NAMALWA (cell line): ENCODE data around the gene TKTL2.
A peak's percentile ranks its signal among the peaks of the same experiment; 100 is the strongest.

ENCODE experiments used
- DNase-seq: peaks from one replicate; pipeline ENCODE4 v3.0.0-alpha.2; 2015; ENCODE audit warnings: low spot score

TKTL2 gene, protein sequence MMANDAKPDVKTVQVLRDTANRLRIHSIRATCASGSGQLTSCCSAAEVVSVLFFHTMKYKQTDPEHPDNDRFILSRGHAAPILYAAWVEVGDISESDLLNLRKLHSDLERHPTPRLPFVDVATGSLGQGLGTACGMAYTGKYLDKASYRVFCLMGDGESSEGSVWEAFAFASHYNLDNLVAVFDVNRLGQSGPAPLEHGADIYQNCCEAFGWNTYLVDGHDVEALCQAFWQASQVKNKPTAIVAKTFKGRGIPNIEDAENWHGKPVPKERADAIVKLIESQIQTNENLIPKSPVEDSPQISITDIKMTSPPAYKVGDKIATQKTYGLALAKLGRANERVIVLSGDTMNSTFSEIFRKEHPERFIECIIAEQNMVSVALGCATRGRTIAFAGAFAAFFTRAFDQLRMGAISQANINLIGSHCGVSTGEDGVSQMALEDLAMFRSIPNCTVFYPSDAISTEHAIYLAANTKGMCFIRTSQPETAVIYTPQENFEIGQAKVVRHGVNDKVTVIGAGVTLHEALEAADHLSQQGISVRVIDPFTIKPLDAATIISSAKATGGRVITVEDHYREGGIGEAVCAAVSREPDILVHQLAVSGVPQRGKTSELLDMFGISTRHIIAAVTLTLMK

DNA sequence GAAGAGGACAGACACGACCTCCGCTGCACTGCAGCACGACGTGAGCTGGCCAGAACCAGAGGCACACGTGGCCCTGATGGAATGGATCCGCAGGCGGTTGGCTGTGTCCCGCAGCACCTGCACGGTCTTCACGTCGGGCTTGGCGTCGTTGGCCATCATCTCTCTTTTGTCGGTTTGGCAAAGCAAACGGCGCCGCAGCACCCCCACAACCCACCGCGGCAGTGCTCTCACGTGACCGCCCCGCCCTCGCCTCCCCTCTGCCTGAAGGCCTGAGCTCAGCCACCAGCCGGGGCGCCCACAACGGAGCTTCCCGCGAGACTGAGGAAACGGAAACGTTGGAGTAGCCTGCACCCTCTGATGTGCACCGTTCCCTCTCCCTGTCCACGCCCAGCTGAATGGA lies at the start of gene TKTL2:
TKTL2 (minus strand) TSS at position 179 of the 400 bp plus-strand sequence; CDS start at position 159, 20 bp downstream.
- no peak for DNase-seq

DNA sequence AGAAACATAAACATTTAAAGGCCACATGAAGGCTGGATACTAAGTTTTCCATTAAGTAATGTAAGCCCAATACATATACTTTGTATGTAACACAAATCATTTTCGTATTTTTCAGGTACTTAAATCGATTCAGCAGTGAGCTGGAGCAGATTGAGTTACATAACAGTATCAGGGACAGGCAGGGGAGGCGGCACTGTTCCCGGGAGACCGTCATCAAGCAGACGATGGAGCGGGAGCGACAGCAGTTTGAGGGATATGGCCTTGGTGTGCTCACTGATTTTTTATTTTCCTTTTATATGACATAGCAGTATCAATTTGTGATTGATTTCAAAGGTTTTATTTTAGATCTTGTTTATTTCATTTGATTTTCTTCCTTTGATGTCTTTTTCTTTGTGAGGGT lies 41.6 kb upstream of the TKTL2 start:
- DNase-seq, result no peak

DNA sequence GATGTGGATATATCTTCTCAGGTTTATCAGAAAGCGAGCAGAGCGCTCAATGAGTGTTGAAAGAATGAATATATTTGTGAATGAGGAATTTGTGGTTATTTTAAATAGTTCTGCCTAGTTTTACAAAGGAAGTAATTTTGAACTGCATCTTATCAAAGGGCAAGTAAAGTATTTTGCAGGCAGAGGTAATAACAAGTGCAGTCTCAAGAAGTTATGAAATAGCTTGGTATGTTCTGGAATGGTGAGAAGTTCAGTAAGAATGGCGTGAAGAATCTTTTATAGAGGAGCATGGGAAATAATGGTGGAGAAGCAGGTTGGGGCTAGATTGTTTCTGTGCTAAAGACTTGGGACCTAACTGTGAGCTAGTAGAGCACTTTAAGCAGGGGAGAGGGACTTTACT lies 31.8 kb upstream of the TKTL2 start:
- DNase-seq, result no peak

DNA sequence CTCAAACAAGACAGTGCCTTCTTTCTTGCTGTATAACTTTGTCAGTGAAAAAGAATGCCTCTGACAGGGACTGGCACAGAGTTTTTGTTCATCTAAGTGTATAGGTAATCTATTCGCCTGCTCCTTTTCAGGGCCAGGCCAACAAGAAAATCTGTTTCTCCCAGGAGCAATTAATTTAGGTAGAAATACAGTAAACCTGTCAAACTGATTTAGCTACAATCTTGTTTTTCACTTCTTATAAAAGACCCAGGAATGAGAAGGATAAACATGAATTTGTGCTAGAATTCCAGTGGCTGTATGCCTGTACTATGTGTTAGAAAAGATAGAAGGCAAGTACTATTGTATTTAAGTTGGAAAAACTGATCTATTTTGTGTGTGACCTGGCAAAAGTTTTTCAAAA lies 27.0 kb upstream of the TKTL2 start:
- no peak for DNase-seq

DNA sequence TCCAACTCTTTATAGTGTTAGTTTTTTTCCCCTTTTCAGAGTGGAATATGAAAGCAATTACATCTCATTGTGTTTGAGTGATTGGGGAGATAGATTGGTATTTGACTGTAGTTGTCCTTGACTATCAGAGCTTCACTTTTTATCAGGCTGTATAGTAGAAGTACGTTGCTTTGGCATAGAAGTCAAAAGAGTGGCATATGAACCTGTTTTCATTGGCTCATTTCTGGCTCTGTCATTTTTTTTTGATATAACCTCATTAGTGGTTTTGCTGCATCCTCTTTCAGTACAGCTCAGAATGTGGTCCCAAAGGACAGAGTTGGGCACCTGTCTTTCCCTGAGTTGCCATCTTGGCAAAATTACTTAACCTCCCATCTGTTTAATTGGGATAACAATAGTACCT lies 22.3 kb upstream of the TKTL2 start:
- peak; percentile 74 for DNase-seq

DNA sequence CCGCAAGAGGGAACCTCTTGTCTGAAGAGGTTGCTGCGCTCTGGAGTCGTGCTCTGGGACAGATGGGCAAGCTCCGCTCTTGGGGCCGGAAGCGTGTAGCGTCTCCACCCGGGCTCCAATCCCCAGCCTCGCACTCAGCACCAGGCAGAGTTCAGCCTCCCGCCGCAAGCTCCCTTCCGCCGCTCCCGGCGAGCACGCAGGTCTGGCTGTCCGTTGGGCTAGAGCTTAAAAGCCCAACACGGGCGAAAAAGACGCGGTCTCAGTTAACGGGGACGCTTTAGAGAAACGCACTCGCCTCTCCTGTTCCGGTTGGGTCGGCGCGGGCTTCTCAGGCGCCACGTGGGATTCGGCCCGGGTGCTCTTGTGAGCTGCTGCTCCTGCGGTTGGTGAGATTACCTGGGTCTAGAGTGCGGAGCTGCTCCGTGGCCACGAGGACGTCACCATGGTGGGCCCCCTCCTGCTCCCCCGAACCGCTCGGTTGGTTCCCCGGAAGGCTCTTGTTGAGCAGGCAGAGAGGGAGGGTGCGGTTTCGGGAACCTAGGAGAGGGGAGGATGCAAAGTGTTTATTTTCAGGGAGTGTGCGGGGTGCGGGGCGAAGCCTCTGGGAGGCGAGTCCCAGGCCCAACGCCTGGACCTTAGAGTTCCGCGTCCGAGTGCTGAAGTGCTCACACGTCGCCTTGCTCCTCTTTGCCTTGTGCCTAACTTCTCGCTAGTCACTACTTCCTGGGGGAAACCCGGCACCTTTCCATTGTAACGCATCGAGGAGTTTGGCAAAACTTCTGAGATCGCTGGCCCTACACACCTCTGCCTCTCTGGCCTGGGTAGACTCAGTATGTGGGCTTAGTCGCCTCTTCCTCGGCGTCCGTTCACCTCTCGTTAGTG lies 21.0 kb upstream of the TKTL2 start, which contains the start of gene TMA16:
TMA16 (plus strand) TSS at position 331 of the 882 bp plus-strand sequence; CDS start at position 443, 112 bp downstream.
- DNase-seq, result peak; percentile 97

DNA sequence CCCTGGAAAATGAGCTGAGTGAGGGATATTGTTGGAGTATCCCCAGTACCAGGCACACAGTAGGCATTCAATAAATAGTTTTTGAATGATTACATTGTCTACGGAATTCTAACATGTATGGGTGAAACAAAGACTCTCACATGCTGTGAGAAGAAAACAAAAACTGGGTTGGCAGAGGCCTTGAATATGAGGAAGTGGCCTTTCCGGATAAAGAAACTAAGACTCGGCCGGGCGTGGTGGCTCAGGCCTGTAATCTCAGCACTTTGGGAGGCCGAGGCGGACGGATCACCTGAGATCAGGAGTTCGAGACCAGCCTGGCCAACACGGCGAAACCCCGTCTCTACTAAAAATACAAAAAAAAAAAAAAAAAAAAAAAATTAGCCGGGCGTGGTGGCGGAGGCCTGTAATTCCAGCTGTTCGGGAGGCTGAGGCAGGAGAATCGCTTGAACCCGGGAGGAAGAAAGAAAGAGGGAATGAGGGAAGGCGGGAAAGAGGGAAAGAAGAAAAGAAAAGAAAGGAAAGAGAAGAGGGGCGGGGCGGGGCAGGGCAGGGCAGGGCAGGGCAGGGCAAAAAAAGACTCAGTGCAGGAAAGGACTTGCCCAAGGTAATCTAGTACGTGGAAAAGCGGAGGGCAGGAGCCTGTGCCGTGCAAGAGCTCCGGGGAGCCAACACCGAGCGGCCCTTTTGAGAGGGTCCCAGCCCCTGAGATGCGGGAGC lies 20.2 kb upstream of the TKTL2 start:
- DNase-seq, result peak; percentile 59

DNA sequence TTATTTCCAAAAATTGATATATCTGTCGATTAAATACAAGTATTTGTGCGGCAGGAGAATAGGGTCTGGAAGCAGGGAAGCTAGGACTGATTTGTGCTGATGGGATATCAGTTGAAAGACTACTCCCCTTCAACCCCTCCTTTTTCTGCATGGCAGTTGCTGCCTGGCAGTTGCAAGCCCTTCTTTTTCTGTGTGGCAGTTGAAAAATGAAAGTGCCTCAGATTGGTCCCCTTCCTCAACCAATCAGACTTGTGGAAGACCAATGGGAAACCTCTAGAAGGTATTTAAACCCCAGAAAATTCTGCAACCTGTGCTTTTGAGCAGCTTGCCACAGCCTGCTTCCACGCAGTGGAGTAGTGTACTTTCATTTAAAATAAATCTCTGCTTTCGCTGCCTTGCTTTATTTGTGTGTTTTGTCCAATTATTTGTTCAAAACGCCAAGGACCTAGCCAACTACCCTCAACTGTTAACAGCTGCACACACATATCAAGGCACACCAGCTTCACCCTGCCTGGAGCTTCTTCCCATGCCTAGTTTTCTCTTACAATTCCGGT lies 19.5 kb upstream of the TKTL2 start:
- peak; percentile 21 for DNase-seq

DNA sequence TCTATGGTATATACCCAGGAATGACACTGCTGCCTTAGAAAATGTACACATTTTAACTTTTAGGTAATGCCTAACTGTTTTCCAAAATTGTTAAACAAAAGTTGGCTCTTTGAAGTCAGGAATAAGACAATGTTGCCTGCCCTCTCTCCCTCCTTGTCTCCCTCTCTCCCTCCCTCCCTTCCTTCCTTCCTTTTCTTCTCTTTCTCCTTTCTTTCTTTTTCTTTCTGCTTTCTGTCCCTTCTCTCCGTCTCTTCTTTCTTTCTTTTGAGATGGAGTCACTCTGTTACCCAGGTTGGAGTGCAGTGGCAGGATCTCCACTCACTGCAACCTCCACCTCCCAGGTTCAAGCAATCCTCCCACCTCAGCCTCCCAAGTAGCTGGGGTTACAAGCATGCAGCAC lies 16.4 kb upstream of the TKTL2 start:
- DNase-seq, result no peak

DNA sequence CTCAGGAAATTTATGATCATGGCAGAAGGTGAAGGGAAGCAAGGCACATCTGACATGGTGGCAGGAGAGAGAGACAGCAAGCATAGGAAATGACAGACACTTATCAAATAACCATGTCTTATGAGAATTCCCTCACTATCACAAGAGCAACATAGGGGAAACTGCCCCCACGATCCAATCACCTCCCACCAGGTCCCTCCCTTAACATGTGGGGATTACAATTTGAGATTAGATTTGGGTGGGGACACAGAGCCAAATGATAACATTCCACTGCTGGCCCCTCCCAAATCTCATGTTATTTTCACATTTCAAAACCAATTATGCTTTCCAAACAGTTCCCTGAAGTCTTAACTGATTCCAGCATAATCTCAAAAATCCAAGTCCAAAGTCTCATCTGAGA lies 12.8 kb upstream of the TKTL2 start:
- DNase-seq, result no peak

DNA sequence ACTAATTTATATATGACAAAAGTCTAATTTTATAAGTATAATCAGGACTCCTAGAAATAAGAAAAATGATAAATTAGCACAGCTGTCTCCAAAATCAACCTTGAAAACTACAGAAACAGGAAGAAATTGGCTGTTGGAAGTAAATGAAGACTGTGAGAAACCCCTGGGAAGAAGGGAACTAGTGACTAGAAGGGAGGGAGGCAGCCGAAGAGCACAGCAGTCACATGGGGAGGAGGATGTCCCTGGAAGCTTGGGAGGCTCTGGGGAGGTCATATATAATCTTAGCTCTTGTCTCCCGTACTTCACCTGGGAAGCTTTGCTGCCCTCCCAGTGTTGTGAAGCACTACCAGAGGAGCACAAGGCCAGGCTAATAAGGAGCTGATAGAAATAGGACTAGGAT lies 12.0 kb upstream of the TKTL2 start:
- DNase-seq, result no peak

DNA sequence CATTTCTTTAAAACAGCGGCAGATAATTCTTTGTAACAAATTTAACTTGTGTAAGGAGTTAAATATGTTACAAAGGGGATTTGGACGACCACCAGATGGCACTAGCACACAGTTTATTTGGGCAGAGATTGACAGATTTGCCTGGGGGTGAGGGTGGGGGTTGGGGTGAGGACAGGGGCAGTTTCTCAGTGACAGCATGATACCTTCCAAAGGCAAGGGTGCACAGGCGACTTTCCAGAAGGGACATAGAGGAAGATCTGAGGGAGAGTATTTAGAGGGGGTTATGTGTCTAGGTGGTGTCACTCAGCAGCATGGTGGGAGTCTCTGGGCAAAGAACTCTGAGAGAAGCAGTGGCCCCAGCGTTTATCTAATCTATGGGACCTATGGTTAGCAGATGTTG lies 11.4 kb upstream of the TKTL2 start:
- peak; percentile 84 for DNase-seq

DNA sequence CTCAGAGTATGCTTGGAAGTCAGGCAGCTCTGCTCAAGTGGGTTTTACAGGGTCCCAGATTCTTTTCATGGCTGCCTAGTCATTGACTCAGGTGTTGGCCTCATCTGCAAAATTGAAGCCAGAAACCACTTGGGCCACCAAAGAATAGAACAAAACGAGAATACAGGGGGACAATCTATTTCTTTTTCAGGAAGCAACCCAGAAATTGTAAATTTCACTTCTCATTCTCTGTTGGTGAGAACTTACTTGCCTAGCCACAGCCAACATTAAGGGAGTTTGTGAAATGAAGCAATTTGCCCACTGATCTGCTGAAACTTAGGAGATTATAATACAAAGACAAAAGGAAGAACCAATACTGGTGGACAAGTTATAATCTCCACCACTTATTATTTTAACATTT lies 8.6 kb upstream of the TKTL2 start:
- no peak for DNase-seq

DNA sequence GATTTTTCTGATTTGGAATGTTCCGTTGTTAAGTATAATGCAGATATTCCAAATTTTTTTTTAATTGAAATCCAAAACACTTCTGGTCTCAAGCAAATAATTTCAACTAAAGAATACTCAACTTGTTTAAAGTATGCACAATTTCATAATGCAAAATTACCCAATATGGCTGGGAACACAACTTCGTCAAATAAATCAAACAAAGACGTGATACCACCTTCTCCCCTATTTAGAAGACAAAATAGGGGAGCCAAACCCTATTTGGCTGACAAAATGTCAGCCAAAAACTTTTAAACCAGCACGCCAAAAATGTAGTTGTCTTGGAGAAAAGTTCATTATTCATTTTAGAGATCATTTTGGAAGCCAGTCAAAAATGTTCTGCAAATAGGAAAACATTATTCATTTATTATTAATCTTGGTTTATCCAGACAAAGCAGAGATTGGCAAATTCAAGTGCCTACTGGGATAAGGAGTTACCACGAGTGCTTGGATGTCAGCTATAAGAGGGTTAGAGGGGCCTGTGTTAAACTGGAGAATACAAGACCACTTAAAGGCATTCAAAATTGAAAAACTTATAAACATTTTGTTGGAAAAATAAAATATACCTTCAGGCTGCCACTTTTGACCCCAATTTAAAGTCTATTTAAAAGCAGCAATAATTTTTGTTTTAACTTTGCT lies 3.3 kb upstream of the TKTL2 start:
- DNase-seq, result no peak

DNA sequence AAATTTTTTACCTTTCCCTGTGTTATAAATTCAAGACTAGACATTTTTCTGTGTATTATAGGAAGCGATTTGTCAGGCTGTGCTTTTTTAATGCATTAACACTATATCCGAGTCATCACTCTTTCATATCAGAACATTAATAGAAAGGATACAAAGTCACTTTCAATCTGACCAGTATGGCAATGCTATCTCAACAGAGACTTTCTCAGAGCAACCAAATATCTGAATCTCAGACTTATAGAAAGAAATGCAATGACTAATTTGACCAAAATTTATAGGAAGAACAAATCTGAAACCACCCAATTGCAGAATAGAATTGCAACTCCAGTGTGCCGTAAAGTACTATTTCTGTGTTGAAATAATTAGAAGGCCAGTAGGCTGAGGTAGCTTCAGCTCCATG lies 473 bp upstream of the TKTL2 start:
- no peak for DNase-seq

DNA sequence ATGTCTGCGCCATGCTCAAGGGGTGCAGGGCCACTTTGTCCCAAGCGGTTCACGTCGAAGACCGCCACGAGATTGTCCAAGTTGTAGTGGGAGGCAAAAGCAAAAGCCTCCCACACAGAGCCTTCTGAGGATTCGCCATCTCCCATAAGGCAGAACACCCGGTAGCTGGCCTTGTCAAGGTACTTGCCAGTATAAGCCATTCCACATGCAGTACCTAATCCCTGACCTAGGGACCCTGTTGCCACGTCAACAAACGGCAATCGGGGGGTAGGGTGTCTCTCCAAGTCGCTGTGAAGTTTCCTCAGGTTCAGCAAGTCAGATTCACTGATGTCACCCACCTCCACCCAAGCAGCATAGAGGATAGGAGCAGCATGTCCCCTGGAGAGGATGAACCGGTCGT lies 424 bp downstream of the TKTL2 start:
- no peak for DNase-seq

DNA sequence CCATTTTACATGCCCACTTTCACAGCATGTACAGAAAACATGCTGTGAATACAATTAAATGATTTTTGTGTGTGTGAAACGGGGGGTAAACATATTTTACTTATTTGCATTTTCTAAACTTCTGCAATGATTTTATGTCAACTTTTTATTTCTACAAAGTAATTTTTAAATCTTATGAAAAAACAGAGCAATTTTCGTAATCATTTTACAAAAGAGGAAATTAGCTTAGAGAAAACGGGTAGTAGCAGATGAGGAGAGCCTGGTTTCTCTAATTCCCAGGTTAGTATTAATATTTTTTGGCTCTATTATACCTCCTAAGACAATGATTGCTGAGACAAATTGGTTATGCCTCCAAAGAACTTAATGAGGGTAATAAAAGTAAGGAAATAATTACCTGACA lies 3.2 kb downstream of the TKTL2 start:
- no peak for DNase-seq

DNA sequence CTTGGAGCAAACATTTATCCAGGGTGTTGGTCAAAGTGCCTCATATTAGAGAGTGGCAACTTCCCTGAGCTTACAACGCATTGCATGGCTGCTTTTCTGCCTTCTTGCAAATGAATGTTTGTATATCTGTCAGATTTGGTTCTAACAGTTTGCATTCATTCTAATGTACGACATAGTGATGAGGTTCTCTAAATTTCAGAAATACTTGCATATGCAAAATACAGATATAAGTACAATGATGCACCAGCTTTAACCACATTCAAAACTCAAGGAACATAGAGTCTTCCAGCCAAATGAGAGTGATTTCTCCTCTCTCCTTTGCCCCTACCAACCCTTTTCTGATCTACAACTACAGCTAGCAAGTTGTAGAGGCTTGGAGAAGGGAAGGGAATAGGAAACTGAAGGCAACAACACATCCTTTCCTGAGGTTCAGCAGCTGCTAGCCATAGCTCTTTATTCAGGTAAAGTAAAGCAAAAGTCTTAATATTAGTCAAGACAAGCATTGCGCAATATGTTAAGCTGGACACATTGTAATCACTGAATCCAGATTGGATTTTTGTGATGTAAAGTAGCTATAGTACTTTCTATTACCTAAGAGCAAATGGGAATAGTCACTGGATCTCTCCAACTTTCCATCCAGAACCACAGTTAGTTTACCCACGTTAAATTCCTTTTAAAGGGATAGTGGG lies 6.3 kb downstream of the TKTL2 start:
- no peak for DNase-seq

DNA sequence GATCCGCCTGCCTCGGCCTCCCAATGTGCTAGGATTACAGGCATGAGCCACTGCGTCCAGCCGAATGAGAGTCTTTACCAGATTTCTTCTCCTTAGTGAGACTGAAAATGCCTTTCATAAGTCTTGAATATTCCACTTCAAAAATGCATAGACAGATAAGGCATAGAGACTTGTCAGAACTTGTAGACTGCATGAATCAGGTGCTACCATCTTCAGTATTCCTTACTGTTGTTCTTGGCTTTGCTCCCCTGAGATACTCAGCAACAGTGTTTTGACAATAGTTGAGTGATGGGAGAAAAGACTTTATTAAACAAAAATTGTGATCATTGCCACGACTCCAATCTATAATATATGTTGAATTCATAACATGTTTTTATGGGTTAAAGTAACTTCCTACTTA lies 11.0 kb downstream of the TKTL2 start:
- DNase-seq, result no peak

DNA sequence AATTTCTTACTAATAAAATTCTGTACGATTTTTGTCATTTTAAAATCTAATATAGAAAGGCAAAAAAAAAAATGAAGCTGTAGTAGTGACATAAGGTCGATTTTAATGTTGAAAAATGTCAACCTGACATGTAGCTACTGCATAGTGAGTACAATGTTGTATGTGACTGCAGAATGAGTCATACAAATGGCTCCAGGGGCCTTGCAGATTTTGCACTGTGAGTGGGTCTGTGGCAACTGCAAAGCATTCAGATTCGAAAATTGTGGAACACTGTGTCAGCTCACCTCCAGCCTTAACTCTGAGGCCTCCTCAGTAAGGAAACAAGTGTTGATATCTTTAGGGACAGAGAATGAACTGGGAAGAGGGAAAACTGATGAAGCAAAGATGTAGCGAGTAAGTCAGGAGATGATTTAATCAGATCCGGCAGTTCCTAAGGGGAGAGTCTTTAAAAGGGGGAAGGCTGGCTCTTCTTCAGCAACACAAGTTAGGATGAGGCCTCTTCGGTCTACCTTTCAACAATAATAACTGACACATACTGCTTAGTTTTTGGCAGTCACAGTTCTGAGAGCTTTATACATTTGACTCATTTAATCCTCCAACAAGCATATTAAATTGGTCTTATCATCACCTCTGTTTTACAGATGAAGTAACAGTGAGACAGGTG lies 24.9 kb downstream of the TKTL2 start:
- DNase-seq, result no peak
